GM12865 (cell line): ENCODE results near the gene PER3.

Experiments
- DNase-seq: peaks from one replicate; pipeline ENCODE4 v3.0.0; 2010; ENCODE audit warnings: low read depth
- H3K4me3 ChIP-seq: 2 replicates; pipeline ENCODE4 v1.5.1; 2011; ENCODE audit warnings: mild to moderate bottlenecking, low read depth, low read length, control low read depth
- CTCF ChIP-seq: IDR thresholded peaks from 2 replicates; pipeline ENCODE4 v1.5.1; 2011; ENCODE audit warnings: low read length, control low read depth, low read depth, inconsistent platforms; ENCODE audit not compliant: insufficient read depth; ENCODE audit errors: missing control alignments

The PER3 gene

GRCh38 chr1:7879228-7879627 lies 95.1 kb downstream of the PER3 start:
- H3K4me3 ChIP-seq, result no peak overlapping the region
- no peak for TF ChIP-seq CTCF
- DNase-seq, result no peak

- no peak for DNase-seq
- no peak for TF ChIP-seq CTCF
Observed at GRCh38 chr1:7884757-7885156, 100.7 kb downstream of the PER3 start.

DNA sequence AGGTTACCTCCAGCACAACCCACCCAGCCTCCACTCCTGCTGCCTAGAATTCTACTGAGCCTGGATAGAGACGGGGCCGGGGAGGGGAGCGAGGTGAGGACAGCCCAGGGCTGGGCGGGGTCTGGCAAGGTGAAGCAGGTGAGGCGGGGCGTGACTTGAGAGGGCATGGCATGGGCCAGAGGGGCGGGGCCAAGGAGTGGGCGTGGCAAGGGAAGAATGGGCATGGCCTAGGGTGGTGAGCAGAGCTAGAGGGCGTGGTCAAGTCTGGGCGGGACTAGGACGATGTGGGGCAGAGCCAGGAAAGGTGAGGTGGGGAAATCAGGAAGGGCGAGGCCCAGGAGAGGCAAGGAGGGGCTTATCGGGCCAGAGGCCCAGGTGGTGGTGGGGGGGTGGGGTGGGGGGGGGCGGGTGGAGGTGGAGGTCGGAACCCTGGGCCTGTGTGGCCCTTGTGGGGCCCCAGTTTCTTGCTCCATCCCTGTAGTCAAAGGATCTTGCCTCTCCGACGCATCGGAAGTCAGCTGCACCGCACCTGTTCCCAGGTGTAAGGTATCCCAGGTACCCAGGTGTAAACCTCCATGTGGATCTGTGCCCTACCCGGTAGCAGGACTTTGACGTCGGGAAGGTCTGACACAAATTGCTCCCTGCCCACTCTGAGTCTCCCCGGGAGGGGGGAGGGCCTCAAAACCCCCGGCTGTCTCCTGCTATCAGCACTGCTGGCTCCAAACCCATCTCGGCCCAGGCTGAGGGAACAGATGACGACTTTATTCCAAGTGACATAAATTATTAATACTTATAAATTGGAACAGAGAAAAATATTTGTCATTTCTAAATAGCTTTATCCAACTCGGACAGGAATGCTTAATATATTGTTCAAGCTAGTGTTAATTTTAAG lies 101.7 kb downstream of the PER3 start:
- peak; percentile 25 for DNase-seq
- no peak overlapping the region for H3K4me3 ChIP-seq

More at GRCh38 chr1:7884757-7885156, 100.7 kb downstream of the PER3 start:
- no peak overlapping the region for H3K4me3 ChIP-seq

DNA sequence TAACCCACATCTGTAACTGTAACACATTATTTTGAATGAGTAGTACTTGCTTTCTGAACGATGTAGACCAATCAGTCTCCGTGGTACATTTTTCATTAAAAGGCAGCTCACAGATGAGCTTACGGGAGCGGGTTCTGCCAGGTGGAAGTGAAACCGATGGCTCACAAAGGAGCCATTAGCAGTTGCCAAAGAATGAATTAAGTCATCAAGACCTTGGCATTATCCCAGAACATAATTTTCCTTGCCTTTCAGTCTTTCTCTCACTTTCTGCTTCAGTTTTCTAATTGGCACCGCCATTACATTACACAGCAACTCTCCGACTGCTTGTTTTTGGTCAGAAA lies 102.3 kb downstream of the PER3 start:
- no peak for TF ChIP-seq CTCF
- DNase-seq, result no peak
- H3K4me3 ChIP-seq, result no peak overlapping the region

More for the DNA sequence above, 101.7 kb downstream of the PER3 start:
- no peak for TF ChIP-seq CTCF

GRCh38 chr1:7888248-7889081 lies 104.4 kb downstream of the PER3 start:
- no peak overlapping the region for H3K4me3 ChIP-seq
- no peak for TF ChIP-seq CTCF
- no peak for DNase-seq

GRCh38 chr1:7890853-7891252 lies 106.8 kb downstream of the PER3 start:
- no peak overlapping the region for H3K4me3 ChIP-seq
- no peak for TF ChIP-seq CTCF
- DNase-seq, result no peak
